Muscle of back (tissue), 11 donors: ENCODE data around the gene PI4KB. TPM values are rescaled to one million over a fixed set of nuclear protein-coding genes. Genes with fewer than 3 reads are reported as not detected.
A peak's percentile ranks its signal among the peaks of the same experiment; 100 is the strongest.

Source experiments
- DNase-seq, 3 donors: peaks; one replicate each; pipeline versions ENCODE4 v3.0.0 to v3.0.0-alpha.2; 2013
- polyA plus RNA-seq, 10 donors: library from polyadenylated mRNA; unstranded; fragments of 120-200 nt; gene quantifications; one replicate each; pipeline ENCODE4 v1.2.1, GENCODE V29; 2013; ENCODE audit not compliant: insufficient read length in 10 of 10

Gene PI4KB
- polyA plus RNA-seq, 10 donors: 37.4 to 57.5 (median 46.2) TPM

GRCh38 chr1:151346769-151347522, 19.7 kb upstream of the PI4KB start, which contains the start of gene RFX5:
RFX5 (minus strand) TSS chr1:151347252; CDS start chr1:151346320, 932 bp downstream.
- peak; percentile 96 to 98 (median 97) for DNase-seq

GRCh38 chr1:151346082-151346768, 19.0 kb upstream of the PI4KB start:
- DNase-seq: peak in 2 of 3 donors; percentile 25 to 45

- no peak for DNase-seq
Measured at GRCh38 chr1:151344291-151344690, 17.1 kb upstream of the PI4KB start.

GRCh38 chr1:151343587-151343986, 16.4 kb upstream of the PI4KB start:
- no peak for DNase-seq

- no peak for DNase-seq
Measured at GRCh38 chr1:151342569-151342968, 15.4 kb upstream of the PI4KB start.

GRCh38 chr1:151342021-151342420, 14.8 kb upstream of the PI4KB start:
- no peak for DNase-seq

GRCh38 chr1:151340870-151341754, 13.9 kb upstream of the PI4KB start:
- DNase-seq: peak; percentile 76 to 89 (median 78)

- DNase-seq: no peak
Measured at GRCh38 chr1:151336556-151336955, 9.3 kb upstream of the PI4KB start.

- no peak for DNase-seq
Measured at GRCh38 chr1:151334822-151335221, 7.6 kb upstream of the PI4KB start.

GRCh38 chr1:151327903-151328674, 873 bp upstream of the PI4KB start:
- no peak for DNase-seq

GRCh38 chr1:151326619-151327222, 495 bp downstream of the PI4KB start:
- peak; percentile 48 to 83 (median 72) for DNase-seq

GRCh38 chr1:151325646-151326429, 1.4 kb downstream of the PI4KB start:
- no peak for DNase-seq

- no peak for DNase-seq
Measured at GRCh38 chr1:151325231-151325630, 2.0 kb downstream of the PI4KB start.

- DNase-seq: no peak
Measured at GRCh38 chr1:151324390-151324930, 2.8 kb downstream of the PI4KB start.

- DNase-seq: no peak
Measured at GRCh38 chr1:151318975-151319374, 8.2 kb downstream of the PI4KB start.

GRCh38 chr1:151315565-151316235, 11.5 kb downstream of the PI4KB start:
- no peak for DNase-seq

GRCh38 chr1:151314137-151314875, 12.9 kb downstream of the PI4KB start:
- DNase-seq: peak; percentile 53 to 75 (median 67)

GRCh38 chr1:151313501-151313900, 13.7 kb downstream of the PI4KB start:
- DNase-seq: no peak
